ENCODE measurements around the gene ADAMTSL3. TPM values are rescaled to one million over a fixed set of nuclear protein-coding genes. Genes with fewer than 3 reads are reported as not detected.

The ADAMTSL3 gene
- total and polyA plus RNA-seq, 4 donors = 3.5 to 19.0 (median 8.0) TPM

GRCh38 chr15:83775738-83776137 is 121.8 kb downstream of the ADAMTSL3 start:
- Histone ChIP-seq H3K36me3 (ENCODE audit: control insufficient read depth in 4 of 4, insufficient read depth in 3 of 4, low read depth in 1 of 4, low read length in 3 of 4) (peaks cover 0 to 5% (median 2%) of the 10 kb centered on the region in 4 donors), H3K4me1 (ENCODE audit: control insufficient read depth in 4 of 4, insufficient read depth in 4 of 4, low read length in 3 of 4) (no peaks in the 10 kb centered on the region), H3K27ac (ENCODE audit: low read depth in 1 of 2, low read length in 2 of 2) (no peak overlapping the region), H3K9me3 (ENCODE audit: control insufficient read depth in 4 of 4, low read length in 3 of 4) (no peaks in the 10 kb centered on the region), H3K27me3 (ENCODE audit: control insufficient read depth in 4 of 4, insufficient read depth in 4 of 4, low read length in 3 of 4) (no peaks in the 10 kb centered on the region), H3K9ac (ENCODE audit: low read depth in 1 of 2, low read length in 2 of 2) (no peak overlapping the region), H3K4me3 (ENCODE audit: low read depth in 1 of 3, low read length in 3 of 3) (no peak overlapping the region)
- 66% methylated on average over 3 of the region's 3 CpGs for WGBS
- TF ChIP-seq HNF4G (IDR thresholded peaks at IDR 0.05) = no peak
- TF ChIP-seq FOXA1 (IDR thresholded peaks at IDR 0.05) = no peak
- TF ChIP-seq JUND (IDR thresholded peaks at IDR 0.05) = no peak
- TF ChIP-seq YY1 (IDR thresholded peaks at IDR 0.05) = no peak
- no peak for TF ChIP-seq FOXA2 (IDR thresholded peaks at IDR 0.05)
- no peak for TF ChIP-seq RAD21 (IDR thresholded peaks at IDR 0.05)
- TF ChIP-seq MAX (IDR thresholded peaks at IDR 0.05) = no peak
- no peak for TF ChIP-seq TAF1 (conservative IDR thresholded peaks at IDR 0.05)
- TF ChIP-seq ATF3 (IDR thresholded peaks at IDR 0.05) = no peak
- no peak for TF ChIP-seq RXRA (IDR thresholded peaks at IDR 0.05)
- no peak for TF ChIP-seq ZBTB33 (IDR thresholded peaks at IDR 0.05)
- TF ChIP-seq EGR1 (IDR thresholded peaks at IDR 0.05; ENCODE audit: low read depth in 2 of 2) = no peak
- no peak for TF ChIP-seq HNF4A (conservative IDR thresholded peaks at IDR 0.05)
- no peak for TF ChIP-seq SP1 (IDR thresholded peaks at IDR 0.05)
- TF ChIP-seq CTCF (IDR thresholded peaks at IDR 0.05; ENCODE audit: low read depth, low read length, missing input control) = no peak
- TF ChIP-seq, protein P1, sequence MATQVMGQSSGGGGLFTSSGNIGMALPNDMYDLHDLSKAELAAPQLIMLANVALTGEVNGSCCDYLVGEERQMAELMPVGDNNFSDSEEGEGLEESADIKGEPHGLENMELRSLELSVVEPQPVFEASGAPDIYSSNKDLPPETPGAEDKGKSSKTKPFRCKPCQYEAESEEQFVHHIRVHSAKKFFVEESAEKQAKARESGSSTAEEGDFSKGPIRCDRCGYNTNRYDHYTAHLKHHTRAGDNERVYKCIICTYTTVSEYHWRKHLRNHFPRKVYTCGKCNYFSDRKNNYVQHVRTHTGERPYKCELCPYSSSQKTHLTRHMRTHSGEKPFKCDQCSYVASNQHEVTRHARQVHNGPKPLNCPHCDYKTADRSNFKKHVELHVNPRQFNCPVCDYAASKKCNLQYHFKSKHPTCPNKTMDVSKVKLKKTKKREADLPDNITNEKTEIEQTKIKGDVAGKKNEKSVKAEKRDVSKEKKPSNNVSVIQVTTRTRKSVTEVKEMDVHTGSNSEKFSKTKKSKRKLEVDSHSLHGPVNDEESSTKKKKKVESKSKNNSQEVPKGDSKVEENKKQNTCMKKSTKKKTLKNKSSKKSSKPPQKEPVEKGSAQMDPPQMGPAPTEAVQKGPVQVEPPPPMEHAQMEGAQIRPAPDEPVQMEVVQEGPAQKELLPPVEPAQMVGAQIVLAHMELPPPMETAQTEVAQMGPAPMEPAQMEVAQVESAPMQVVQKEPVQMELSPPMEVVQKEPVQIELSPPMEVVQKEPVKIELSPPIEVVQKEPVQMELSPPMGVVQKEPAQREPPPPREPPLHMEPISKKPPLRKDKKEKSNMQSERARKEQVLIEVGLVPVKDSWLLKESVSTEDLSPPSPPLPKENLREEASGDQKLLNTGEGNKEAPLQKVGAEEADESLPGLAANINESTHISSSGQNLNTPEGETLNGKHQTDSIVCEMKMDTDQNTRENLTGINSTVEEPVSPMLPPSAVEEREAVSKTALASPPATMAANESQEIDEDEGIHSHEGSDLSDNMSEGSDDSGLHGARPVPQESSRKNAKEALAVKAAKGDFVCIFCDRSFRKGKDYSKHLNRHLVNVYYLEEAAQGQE (IDR thresholded peaks at IDR 0.05) = no peak
- no peak for TF ChIP-seq GABPA (IDR thresholded peaks at IDR 0.05 in 1 of 2, conservative IDR thresholded peaks at IDR 0.05 in 1 of 2)
- TF ChIP-seq NR2F2 (IDR thresholded peaks at IDR 0.05) = no peak
- DNase-seq (ENCODE audit: low spot score) = no peak
